H1 (cell line): ENCODE results near the gene PAGE4. TPM values are rescaled to one million over a fixed set of nuclear protein-coding genes. Genes with fewer than 3 reads are reported as not detected.

Source experiments
- CTCF ChIA-PET: fragments of 300-600 bp; sonication (Branson Sonifier 250); formaldehyde crosslinking; loops from one replicate; lab custom pipeline; 2021; ENCODE audit not compliant: partially characterized antibody; lab: Charles Lee
- POLR2A ChIA-PET: fragments of 300-600 bp; sonication (Branson Sonifier 250); formaldehyde crosslinking; loops from one replicate; lab custom pipeline; 2021; ENCODE audit warnings: inconsistent platforms; ENCODE audit not compliant: partially characterized antibody; lab: Charles Lee
- DNase-seq, 2 experiments: peaks; one replicate each; pipeline versions ENCODE4 v3.0.0 to v3.0.0-alpha.2; 2010 to 2022; ENCODE audit warnings: low spot score in 2 of 2, low read depth in 1 of 2, mixed read lengths in 1 of 2
- FAIRE-seq: peaks from 2 replicates; lab custom pipeline; 2011; peaks lifted over from hg19 to GRCh38; lab: Jason Lieb, UNC
- H2AFZ ChIP-seq: 2 replicates; pipeline ENCODE4 v1.8.1; 2012; ENCODE audit warnings: low read length, inconsistent platforms
- H2AK5ac ChIP-seq: 2 replicates; pipeline ENCODE4 v1.6.1; 2013; ENCODE audit warnings: low read depth, low read length
- H2BK120ac ChIP-seq: replicated peaks from 2 replicates; pipeline ENCODE3; 2013; ENCODE audit warnings: low read depth, low read length, inconsistent platforms
- H2BK12ac ChIP-seq: 2 replicates; pipeline ENCODE4 v1.6.1; 2013; ENCODE audit warnings: low read depth, low read length
- H2BK15ac ChIP-seq: 2 replicates; pipeline ENCODE4 v1.6.1; 2013; ENCODE audit warnings: low read length
- H2BK20ac ChIP-seq: 2 replicates; pipeline ENCODE4 v1.6.1; 2013; ENCODE audit warnings: low read length
- H2BK5ac ChIP-seq: 2 replicates; pipeline ENCODE4 v1.6.1; 2013; ENCODE audit warnings: low read depth, low read length
- H3K14ac ChIP-seq: 2 replicates; pipeline ENCODE4 v1.6.1; 2013; ENCODE audit warnings: inconsistent platforms; ENCODE audit not compliant: insufficient read length
- H3K18ac ChIP-seq: 2 replicates; pipeline ENCODE4 v1.6.1; 2013; ENCODE audit warnings: low read length; ENCODE audit errors: extremely low read depth
- H3K23ac ChIP-seq: 2 replicates; pipeline ENCODE4 v1.6.1; 2013; ENCODE audit warnings: inconsistent platforms; ENCODE audit not compliant: insufficient read length
- H3K23me2 ChIP-seq: 2 replicates; pipeline ENCODE4 v1.6.1; 2013; ENCODE audit warnings: low read depth, low read length
- H3K27ac ChIP-seq: 2 replicates; pipeline ENCODE4 v1.6.1; 2011; ENCODE audit warnings: low read depth, low read length, inconsistent platforms
- H3K27me3 ChIP-seq, 4 experiments: replicated peaks in 1 of 4; 1 replicate in 1 of 4; 2 replicates in 3 of 4; pipeline versions ENCODE4 v1.6.1 to v1.8.1; 2011 to 2013; ENCODE audit warnings: low read length in 3 of 4, mild to moderate bottlenecking in 3 of 4, inconsistent platforms in 2 of 4, mixed read lengths in 2 of 4, moderate library complexity in 1 of 4; ENCODE audit not compliant: control insufficient read depth in 3 of 4, insufficient read depth in 3 of 4; ENCODE audit errors: extremely low read depth in 1 of 4
- H3K36me3 ChIP-seq, 4 experiments: 2 replicates each; pipeline versions ENCODE4 v1.6.1 to v1.8.1; 2011 to 2013; ENCODE audit warnings: mild to moderate bottlenecking in 4 of 4, low read length in 3 of 4, moderate library complexity in 2 of 4, control low read depth in 1 of 4, inconsistent platforms in 1 of 4; ENCODE audit not compliant: insufficient read depth in 4 of 4, control insufficient read depth in 2 of 4
- H3K4ac ChIP-seq: replicated peaks from 2 replicates; pipeline ENCODE3; 2013; ENCODE audit warnings: low read length, low read depth, mixed read lengths, inconsistent platforms; ENCODE audit not compliant: insufficient read length
- H3K4me1 ChIP-seq, 4 experiments: replicated peaks in 1 of 4; 1 replicate in 1 of 4; 2 replicates in 3 of 4; pipeline versions ENCODE4 v1.6.1 to v1.8.1; 2011 to 2013; ENCODE audit warnings: low read length in 3 of 4, inconsistent platforms in 2 of 4, mixed read lengths in 1 of 4; ENCODE audit not compliant: insufficient read depth in 4 of 4, control insufficient read depth in 3 of 4
- H3K4me2 ChIP-seq, 2 experiments: 2 replicates each; pipeline versions ENCODE4 v1.6.1 to v1.8.1; 2011 to 2013; ENCODE audit warnings: low read depth in 2 of 2, low read length in 2 of 2, control low read depth in 1 of 2, inconsistent platforms in 1 of 2, mild to moderate bottlenecking in 1 of 2; ENCODE audit not compliant: insufficient read depth in 1 of 2
- H3K4me3 ChIP-seq, 4 experiments: fragments of 200-600, 300-600 bp in 1 of 4; sonication (generic), shearing (Covaris generic), sonication (Bioruptor Twin) in 1 of 4; 2 replicates each; pipeline versions ENCODE4 v1.5.1 to v1.8.1; 2011 to 2016; ENCODE audit warnings: low read length in 4 of 4, low read depth in 3 of 4, control low read depth in 2 of 4, inconsistent platforms in 2 of 4, mild to moderate bottlenecking in 2 of 4, mixed read lengths in 1 of 4, moderate library complexity in 1 of 4; ENCODE audit not compliant: insufficient read depth in 2 of 4; ENCODE audit errors: extremely low read depth in 1 of 4
- H3K56ac ChIP-seq: replicated peaks from 2 replicates; pipeline ENCODE3; 2013; ENCODE audit warnings: low read depth, mild to moderate bottlenecking, mixed read lengths, low read length, inconsistent platforms; ENCODE audit not compliant: insufficient read length
- H3K79me1 ChIP-seq: 2 replicates; pipeline ENCODE4 v1.6.1; 2013; ENCODE audit warnings: low read depth, low read length, control low read depth
- H3K79me2 ChIP-seq, 2 experiments: 2 replicates each; pipeline versions ENCODE4 v1.6.1 to v1.8.1; 2012 to 2013; ENCODE audit warnings: low read length in 2 of 2, mild to moderate bottlenecking in 2 of 2, inconsistent platforms in 1 of 2; ENCODE audit not compliant: insufficient read depth in 2 of 2, control insufficient read depth in 1 of 2
- H3K9ac ChIP-seq, 4 experiments: replicated peaks in 1 of 4; 1 replicate in 1 of 4; 2 replicates in 3 of 4; pipeline versions ENCODE4 v1.6.1 to v1.8.1; 2011 to 2013; ENCODE audit warnings: low read depth in 3 of 4, low read length in 3 of 4, control low read depth in 2 of 4, mild to moderate bottlenecking in 2 of 4, moderate library complexity in 2 of 4, inconsistent platforms in 1 of 4; ENCODE audit errors: extremely low read depth in 1 of 4
- H3K9me3 ChIP-seq, 2 experiments: 2 replicates each; pipeline versions ENCODE4 v1.6.1 to v1.8.1; 2012 to 2013; ENCODE audit warnings: mild to moderate bottlenecking in 2 of 2, moderate library complexity in 2 of 2, control low read depth in 1 of 2, inconsistent platforms in 1 of 2, low read depth in 1 of 2, low read length in 1 of 2, mixed read lengths in 1 of 2; ENCODE audit not compliant: insufficient read depth in 2 of 2
- H4K20me1 ChIP-seq, 2 experiments: replicated peaks in 1 of 2; 2 replicates each; pipeline versions ENCODE3 to v1.8.1; 2011 to 2013; ENCODE audit warnings: inconsistent platforms in 2 of 2, low read length in 2 of 2, mild to moderate bottlenecking in 1 of 2; ENCODE audit not compliant: insufficient read depth in 2 of 2, control insufficient read depth in 1 of 2
- H4K5ac ChIP-seq: 2 replicates; pipeline ENCODE4 v1.6.1; 2013; ENCODE audit warnings: low read length, low read depth, mixed read lengths, inconsistent platforms; ENCODE audit not compliant: insufficient read length
- H4K8ac ChIP-seq: 2 replicates; pipeline ENCODE4 v1.8.0; 2013; ENCODE audit warnings: mild to moderate bottlenecking, moderate library complexity, low read length, inconsistent platforms; ENCODE audit not compliant: insufficient read depth; ENCODE audit errors: extremely low read depth
- H4K91ac ChIP-seq: replicated peaks from 2 replicates; pipeline ENCODE3; 2013; ENCODE audit warnings: low read length, mixed read lengths, inconsistent platforms; ENCODE audit not compliant: insufficient read length
- GABPA ChIP-seq: IDR thresholded peaks from 2 replicates; pipeline ENCODE4 v1.6.1; 2011; ENCODE audit warnings: mild to moderate bottlenecking, low read length, moderate library complexity, borderline replicate concordance; ENCODE audit not compliant: insufficient read depth
- KDM4A ChIP-seq: IDR thresholded peaks from one replicate; pipeline ENCODE4 v1.7.1; 2012; ENCODE audit warnings: low read depth, mild to moderate bottlenecking, moderate library complexity, low read length, inconsistent platforms; ENCODE audit not compliant: severe bottlenecking
- SUZ12 ChIP-seq: fragments of 200-600 bp; sonication (generic); IDR thresholded peaks from 2 replicates; pipeline ENCODE4 v1.6.1; 2012; ENCODE audit warnings: mild to moderate bottlenecking, inconsistent platforms, low read length, moderate library complexity, mixed read lengths
- TCF12 ChIP-seq: IDR thresholded peaks from 2 replicates; pipeline ENCODE4 v1.6.1; 2011; ENCODE audit warnings: low read depth, mild to moderate bottlenecking, low read length
- YY1 ChIP-seq: IDR thresholded peaks from 2 replicates; pipeline ENCODE4 v1.6.1; 2011; ENCODE audit warnings: low read depth, mild to moderate bottlenecking, low read length
- WGBS, 2 experiments: shearing (Covaris generic) in 1 of 2; methylation state at CpG; one replicate each; pipeline versions ENCODE4 v1.1.6 to v1.1.7; 2013 to 2015; ENCODE audit warnings: low lambda C conversion rate in 2 of 2, mixed read lengths in 2 of 2, inconsistent platforms in 1 of 2, low coverage in 1 of 2, missing lambda C conversion rate in 1 of 2; ENCODE audit not compliant: insufficient replicate concordance in 2 of 2, insufficient coverage in 1 of 2, insufficient read length in 1 of 2; ENCODE audit errors: extremely low coverage in 1 of 2, missing lambda C conversion rate in 1 of 2; 5-methylcytosine and 5-hydroxymethylcytosine counted together
- polyA plus RNA-seq, 7 experiments: library from polyadenylated mRNA; depleted of rRNA in 3 of 7; stranded (reverse) in 5 of 7; unstranded in 2 of 7; fragments of >200 nt in 5 of 7; fragments of 200-250 nt in 2 of 7; gene quantifications; 1 replicate in 5 of 7; 2 replicates in 1 of 7; 4 replicates in 1 of 7; pipeline versions ENCODE4 v1.2.1 to v1.2.3, GENCODE V29; 2011 to 2013; ENCODE audit warnings: missing spikeins in 2 of 7, mixed read lengths in 2 of 7
- total RNA-seq: library from RNA; stranded (reverse); fragmentation: NEBNext Ultra II Directional; extraction: Animal tissue kit (Norgen Biotek cat#: 25700); gene quantifications from 2 replicates; pipeline ENCODE4 v1.2.1, GENCODE V29; 2021
- TF ChIP-seq, protein P1 (sequence below), 3 experiments: IDR thresholded peaks; 1 replicate in 2 of 3; 2 replicates in 1 of 3; pipeline versions ENCODE4 v1.5.1 to v1.6.1; 2011; ENCODE audit warnings: low read length in 3 of 3, mild to moderate bottlenecking in 3 of 3, inconsistent platforms in 2 of 3, low read depth in 1 of 3, moderate library complexity in 1 of 3; ENCODE audit not compliant: insufficient read depth in 1 of 3; ENCODE audit errors: control extremely low read depth in 1 of 3
- TF ChIP-seq, protein P2 (sequence below): IDR thresholded peaks from 2 replicates; pipeline ENCODE4 v1.6.1; 2011; ENCODE audit warnings: low read depth, mild to moderate bottlenecking, low read length; ENCODE audit not compliant: insufficient read depth

PAGE4 gene
- total and polyA plus RNA-seq, 2 of the 8 experiments (the other 6 are each of a cell fraction or from before 2014, with no cell fraction given) = 0.53 TPM; not detected in 1

DNA sequence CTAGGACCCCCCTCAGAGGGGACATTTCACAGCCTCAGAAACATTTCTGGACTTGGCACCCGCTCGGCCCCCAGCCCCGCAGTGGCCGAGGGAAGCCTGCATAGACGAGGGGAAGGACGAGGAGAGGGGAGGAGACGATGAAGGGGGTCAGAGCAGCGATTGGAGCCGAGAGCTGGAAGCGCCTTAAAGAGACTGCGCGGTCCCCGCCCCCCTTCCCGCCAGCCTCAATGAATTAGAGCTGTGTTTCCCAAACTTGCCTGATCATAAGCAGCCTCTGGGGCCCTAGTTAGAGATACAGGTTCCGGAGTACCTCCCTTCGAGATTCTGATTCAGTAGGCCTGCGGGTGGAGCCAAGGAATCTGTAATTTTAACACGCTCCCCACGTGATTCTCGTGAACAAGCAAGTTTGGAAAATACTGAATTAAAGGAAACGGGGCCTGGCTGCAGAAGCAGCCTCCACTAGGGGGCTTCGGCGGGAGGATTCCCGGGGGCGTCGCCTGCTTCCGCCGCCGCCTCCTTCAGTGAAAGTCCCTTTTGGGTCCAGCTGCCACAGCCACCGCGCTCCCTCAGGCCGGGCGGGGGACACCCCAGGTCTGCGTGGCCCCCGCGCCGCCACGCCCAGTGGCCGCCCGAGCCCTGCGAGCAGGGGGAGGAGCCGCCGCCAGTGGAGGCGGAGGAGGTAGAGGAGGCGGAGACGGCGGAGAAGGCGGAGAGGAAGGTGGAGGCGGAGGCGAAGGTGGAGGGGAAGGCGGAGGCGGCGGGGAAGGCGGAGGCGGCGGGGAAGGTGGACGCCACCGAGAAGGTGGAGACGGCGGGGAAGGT lies 49.9 kb downstream of the PAGE4 start, which contains the start of gene USP27X:
TSS of gene USP27X (plus strand) at position 651 of the 822 bp plus-strand sequence. CDS start 824 bp downstream, outside the sequence.
- H3K79me2 ChIP-seq = 0 out of 4 replicates have a peak, but pooled peaks cover 0 to 2% of the 10 kb centered on the region in 2 experiments
- H3K36me3 ChIP-seq = no peaks in the 10 kb centered on the region
- H3K56ac ChIP-seq = peak within 1 kb of the TSS; percentile 30
- peak within 1 kb of the TSS in 3 of 4 experiments; percentile 37 to 66 (median 47); a peak in 4 of 7 replicates for H3K9ac ChIP-seq
- no peak within 1 kb of the TSS for H2BK20ac ChIP-seq
- H2BK12ac ChIP-seq = no peak within 1 kb of the TSS
- ChIA-PET POLR2A (interaction anchor here (0.8 kb wide), 1 partner anchor 43 kb away, joined by 3 read pairs; the partner anchor contains the start of gene CLCN5), CTCF (interaction anchor here (0.6 to 3.5 kb wide), 9 partner anchors 10 to 329 kb away, joined by 3 to 31 read pairs (median 3); partner anchors contain the start of gene CLCN5)
- H3K14ac ChIP-seq = no peak within 1 kb of the TSS
- peak within 1 kb of the TSS; percentile 43 to 82 (median 60) for H3K4me3 ChIP-seq
- H4K20me1 ChIP-seq = no peaks in the 10 kb centered on the region
- no peak within 1 kb of the TSS for H4K5ac ChIP-seq
- H3K4me2 ChIP-seq = peak within 1 kb of the TSS; percentile 72 to 88
- H4K91ac ChIP-seq = no peak within 1 kb of the TSS
- WGBS, 2 experiments = 2% methylated on average over 15 of the region's 60 CpGs; no CpG with 5 or more reads in 1 of the 2 experiments
- peak within 1 kb of the TSS; percentile 22; the same call in 1 of the 2 replicates for H2AFZ ChIP-seq
- no peak within 1 kb of the TSS; the same call in 1 of the 2 replicates for H3K18ac ChIP-seq
- H2BK5ac ChIP-seq = no peak within 1 kb of the TSS; the same call in 1 of the 2 replicates
- FAIRE-seq (no peak), DNase-seq (peak; percentile 17 to 65)
- no peak within 1 kb of the TSS for H3K23ac ChIP-seq
- no peak within 1 kb of the TSS for H2AK5ac ChIP-seq
- H4K8ac ChIP-seq = peak within 1 kb of the TSS; percentile 5; the same call in 1 of the 2 replicates
- H2BK15ac ChIP-seq = no peak within 1 kb of the TSS
- H3K9me3 ChIP-seq = no peaks in the 10 kb centered on the region
- no peaks in the 10 kb centered on the region; a peak in 3 of 7 replicates for H3K27me3 ChIP-seq
- H3K79me1 ChIP-seq = no peaks in the 10 kb centered on the region
- no peak within 1 kb of the TSS for H2BK120ac ChIP-seq
- H3K4me1 ChIP-seq = peaks cover 0 to 5% (median 3%) of the 10 kb centered on the region in 4 experiments; a peak in 3 of 7 replicates
- H3K23me2 ChIP-seq = peaks cover 3% of the 10 kb centered on the region; the same call in 1 of the 2 replicates
- no peak within 1 kb of the TSS for H3K4ac ChIP-seq
- H3K27ac ChIP-seq = no peak within 1 kb of the TSS; the same call in 1 of the 2 replicates
- TF ChIP-seq, protein P1, sequence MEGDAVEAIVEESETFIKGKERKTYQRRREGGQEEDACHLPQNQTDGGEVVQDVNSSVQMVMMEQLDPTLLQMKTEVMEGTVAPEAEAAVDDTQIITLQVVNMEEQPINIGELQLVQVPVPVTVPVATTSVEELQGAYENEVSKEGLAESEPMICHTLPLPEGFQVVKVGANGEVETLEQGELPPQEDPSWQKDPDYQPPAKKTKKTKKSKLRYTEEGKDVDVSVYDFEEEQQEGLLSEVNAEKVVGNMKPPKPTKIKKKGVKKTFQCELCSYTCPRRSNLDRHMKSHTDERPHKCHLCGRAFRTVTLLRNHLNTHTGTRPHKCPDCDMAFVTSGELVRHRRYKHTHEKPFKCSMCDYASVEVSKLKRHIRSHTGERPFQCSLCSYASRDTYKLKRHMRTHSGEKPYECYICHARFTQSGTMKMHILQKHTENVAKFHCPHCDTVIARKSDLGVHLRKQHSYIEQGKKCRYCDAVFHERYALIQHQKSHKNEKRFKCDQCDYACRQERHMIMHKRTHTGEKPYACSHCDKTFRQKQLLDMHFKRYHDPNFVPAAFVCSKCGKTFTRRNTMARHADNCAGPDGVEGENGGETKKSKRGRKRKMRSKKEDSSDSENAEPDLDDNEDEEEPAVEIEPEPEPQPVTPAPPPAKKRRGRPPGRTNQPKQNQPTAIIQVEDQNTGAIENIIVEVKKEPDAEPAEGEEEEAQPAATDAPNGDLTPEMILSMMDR (IDR thresholded peaks at IDR 0.05; ENCODE audit: control extremely low read depth in 1 of 3, insufficient read depth in 1 of 3, low read depth in 1 of 3, low read length in 3 of 3) = peak; percentile 33 to 38 (median 35)
- TF ChIP-seq KDM4A = peak; percentile 23
- no peak for TF ChIP-seq SUZ12
- TF ChIP-seq GABPA = no peak
- no peak for TF ChIP-seq YY1
- TF ChIP-seq TCF12 = no peak
- TF ChIP-seq, protein P2, sequence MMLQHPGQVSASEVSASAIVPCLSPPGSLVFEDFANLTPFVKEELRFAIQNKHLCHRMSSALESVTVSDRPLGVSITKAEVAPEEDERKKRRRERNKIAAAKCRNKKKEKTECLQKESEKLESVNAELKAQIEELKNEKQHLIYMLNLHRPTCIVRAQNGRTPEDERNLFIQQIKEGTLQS = peak; percentile 43; the same call in 1 of the 2 replicates
